GM12873 (cell line): ENCODE measurements around the gene CD63.

Experiments
- TF ChIP-seq, protein P1 (sequence below): IDR thresholded peaks from 2 replicates; pipeline ENCODE4 v1.5.1; 2012; ENCODE audit warnings: low read depth, mild to moderate bottlenecking, moderate library complexity, low read length, control low read depth; ENCODE audit not compliant: insufficient read depth; ENCODE audit errors: missing control alignments

Gene CD63

DNA sequence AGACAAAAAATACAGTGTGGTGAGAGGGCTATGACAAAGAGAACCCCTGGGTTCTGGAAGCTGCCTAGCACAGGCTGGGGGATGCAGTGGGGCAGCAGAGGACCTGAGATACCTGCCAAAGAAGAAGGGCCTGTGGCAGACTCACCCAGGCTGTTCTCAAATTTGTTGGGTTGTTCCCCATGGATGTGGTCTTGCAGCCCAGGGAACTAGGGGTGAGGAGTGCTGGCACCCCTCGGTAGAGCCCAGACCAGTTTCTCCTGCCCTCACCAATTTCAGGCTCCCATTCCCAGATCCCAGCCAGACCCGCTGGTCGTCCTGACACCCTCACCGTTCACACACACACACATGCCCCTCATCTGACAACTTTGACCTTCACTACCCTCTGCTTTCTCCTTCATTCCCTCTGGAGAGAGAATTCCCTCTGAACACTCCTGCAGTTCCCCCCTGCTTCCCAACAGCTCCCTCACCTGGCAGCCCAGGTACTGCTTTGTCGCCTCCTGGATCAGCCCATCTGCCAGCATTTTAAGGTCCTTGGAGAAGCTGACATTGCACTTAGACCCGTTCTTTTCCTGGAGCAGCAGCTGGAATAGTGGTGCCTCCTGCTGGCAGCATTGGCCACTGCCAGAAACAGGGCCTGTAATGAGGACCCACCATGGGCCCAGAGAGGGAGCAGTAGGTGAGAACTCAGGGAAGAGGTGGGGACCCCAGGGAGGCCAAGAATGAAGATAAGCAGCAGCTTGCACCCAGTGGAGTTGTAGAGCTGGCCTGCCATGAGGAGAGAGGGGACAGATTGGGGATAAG lies 8.2 kb upstream of the CD63 start:
- TF ChIP-seq, protein P1, sequence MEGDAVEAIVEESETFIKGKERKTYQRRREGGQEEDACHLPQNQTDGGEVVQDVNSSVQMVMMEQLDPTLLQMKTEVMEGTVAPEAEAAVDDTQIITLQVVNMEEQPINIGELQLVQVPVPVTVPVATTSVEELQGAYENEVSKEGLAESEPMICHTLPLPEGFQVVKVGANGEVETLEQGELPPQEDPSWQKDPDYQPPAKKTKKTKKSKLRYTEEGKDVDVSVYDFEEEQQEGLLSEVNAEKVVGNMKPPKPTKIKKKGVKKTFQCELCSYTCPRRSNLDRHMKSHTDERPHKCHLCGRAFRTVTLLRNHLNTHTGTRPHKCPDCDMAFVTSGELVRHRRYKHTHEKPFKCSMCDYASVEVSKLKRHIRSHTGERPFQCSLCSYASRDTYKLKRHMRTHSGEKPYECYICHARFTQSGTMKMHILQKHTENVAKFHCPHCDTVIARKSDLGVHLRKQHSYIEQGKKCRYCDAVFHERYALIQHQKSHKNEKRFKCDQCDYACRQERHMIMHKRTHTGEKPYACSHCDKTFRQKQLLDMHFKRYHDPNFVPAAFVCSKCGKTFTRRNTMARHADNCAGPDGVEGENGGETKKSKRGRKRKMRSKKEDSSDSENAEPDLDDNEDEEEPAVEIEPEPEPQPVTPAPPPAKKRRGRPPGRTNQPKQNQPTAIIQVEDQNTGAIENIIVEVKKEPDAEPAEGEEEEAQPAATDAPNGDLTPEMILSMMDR, result peak; percentile 86

DNA sequence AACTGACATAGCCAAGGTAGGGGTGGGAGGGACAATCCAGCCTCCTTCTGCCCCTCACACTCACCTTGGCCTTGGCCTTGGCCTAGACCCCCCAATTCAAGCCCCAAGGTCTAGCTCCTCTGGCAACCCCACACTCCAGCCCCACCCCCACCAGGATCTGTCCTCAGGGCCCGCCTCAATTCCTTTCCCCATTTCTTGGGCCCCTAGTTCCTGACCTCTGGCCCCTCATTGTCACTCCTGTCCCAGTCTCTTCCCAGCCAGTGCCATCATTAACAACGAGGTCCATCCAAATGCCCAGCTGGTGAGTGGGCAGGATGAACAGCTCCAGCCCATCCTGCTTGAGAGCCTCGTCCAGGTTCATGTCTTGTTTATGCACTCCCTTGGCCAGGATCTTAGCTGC lies 7.3 kb upstream of the CD63 start:
- TF ChIP-seq, protein P1, result no peak

DNA sequence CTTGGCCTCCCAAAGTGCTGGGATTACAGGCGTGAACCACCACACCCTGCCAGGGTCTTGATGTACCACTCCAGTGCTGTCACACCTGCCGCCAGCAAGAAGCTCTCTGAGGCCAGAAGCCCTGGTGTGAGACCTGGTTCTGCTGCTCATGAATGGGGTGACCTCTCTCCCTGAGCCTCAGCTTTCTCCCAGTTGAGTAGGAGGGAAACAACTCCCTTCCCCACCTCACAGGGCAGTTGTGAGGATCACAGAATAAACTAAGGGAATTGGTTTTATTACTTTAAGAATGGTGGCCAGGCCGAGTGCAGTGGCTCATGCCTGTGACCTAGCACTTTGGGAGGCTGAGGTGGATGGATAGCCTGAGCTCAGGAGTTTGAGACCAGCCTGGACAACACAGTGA lies 5.8 kb upstream of the CD63 start:
- TF ChIP-seq, protein P1, result no peak

DNA sequence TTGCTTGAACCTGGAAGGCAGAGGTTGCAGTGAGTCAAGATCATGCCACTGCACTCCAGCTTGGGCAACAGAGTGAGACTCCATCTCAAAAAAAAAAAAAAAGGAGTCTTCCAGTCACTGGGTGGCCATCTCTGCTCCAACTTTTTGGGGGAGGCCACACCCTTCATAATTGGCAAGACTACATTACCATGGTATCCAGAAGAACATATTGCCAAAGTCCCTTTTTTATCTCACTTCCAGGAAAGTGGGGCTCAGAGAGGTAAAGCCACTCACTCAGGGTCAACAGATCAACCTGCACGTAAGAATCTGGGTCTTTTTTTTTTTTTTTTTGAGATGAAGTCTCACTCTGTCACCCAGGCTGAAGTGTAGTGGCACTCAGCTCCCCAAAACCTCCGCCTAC lies 5.0 kb upstream of the CD63 start:
- TF ChIP-seq, protein P1, result no peak

DNA sequence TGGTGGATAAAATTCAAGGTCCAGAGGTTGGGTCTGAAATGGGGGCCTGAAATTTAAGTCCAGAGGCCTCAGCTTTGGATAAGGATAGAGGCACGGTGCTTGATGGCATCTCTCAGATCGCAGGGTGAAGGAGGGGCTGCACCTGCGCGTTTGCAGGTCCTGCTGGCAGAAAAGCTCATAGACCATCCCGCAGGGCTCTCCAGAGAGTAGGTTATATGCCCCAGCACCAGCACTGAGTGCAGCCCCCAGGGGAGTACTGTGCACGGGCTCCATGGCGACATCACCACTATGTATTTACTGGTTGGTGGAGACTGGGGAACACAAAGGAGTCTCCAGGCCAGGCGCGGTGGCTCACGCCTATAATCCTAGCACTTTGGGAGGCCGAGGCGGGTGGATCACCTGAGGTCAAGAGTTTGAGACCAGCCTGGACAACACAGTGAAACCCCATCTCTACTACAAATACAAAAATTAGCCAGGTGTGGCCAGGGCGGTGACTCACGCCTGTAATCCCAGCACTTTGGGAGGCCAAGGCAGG lies 4.3 kb upstream of the CD63 start:
- TF ChIP-seq, protein P1, result no peak

DNA sequence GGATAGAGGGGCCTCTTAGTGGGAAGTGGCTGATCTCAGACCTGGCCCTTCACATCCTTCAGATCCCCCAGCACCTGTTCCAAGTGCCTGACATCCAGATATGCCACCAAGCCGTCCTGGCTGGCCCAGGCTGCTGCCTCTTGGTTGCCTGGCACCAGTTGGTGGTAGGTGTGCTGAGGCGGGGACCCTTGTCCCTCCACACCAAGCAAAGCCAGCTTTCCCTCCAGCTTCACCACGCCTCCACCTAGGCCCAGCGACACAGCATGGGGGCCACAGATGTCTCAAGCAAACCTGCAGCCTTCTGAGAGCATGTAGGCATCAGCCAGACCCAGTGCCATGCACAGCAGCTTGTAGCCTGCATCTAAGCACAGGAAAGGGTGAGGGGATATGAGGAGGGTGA lies 3.5 kb upstream of the CD63 start:
- TF ChIP-seq, protein P1, result no peak

DNA sequence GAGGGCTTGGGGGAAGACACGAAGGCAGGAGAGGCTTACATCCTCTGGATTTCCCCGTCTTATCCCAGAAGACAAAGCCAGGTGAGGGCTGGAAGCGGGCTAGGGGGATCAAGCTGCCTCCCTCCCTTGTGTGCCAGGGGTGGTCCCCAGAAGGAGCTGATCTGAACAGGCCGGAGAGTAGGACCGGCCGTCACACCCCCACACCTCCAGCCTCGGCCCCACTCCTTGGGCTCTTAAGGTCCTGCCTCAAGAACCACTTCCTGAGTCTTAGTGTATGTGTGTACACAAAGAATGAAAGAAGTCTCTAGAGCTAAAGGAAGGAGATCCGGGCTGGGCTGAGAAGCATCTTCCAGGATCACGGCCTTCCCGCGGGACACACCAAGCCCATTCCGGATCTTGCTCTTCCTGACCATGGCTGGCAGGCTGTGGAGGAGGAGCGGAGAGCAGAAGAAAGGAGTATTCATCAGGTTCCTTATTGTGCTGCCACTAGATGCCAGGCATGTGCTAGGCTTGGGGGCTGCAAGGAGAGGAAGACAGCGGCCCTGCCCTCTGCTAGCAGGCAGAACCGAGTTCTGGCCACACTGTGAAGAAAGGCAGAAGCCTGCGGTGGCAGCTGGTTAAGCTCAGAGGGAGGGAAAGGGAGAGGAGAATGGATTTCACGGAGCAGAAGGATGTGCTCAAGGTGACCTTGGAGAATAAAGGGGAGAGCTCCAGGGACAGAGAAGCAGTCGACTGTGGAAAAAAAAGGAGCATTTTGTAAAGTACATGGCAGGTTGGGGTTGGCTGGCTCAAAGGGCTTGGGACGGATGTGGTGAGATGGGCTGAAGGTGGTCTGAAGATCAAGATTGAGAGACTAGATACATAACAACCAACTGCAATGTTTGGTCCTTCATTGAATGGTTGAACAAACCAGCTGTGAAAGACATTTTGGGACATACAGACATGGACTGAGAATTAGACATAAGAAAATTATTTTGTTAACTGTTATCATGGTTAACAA lies 1.3 kb upstream of the CD63 start:
- TF ChIP-seq, protein P1, result peak; percentile 12
